ENCODE measurements around the gene DCAF11.

Gene DCAF11

DNA sequence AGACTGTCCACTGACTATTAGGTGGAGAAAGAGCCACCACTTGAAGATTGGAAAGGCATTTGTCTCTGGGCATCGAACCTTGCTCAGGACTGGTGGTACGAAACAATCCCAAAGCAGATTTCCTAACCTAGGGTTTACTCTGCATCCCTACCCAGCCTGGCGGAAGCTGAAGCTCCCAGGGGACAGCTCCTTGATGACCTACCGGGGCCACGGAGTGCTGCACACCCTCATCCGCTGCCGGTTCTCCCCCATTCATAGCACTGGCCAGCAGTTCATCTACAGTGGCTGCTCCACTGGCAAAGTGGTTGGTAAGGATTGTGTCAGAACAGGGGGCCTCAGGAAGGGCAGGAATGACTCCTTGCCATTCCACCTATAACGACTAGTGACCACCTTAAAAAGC lies 6.6 kb downstream of the DCAF11 start:
- DNase-seq (ENCODE audit: low read depth in 2 of 2), result no peak

DNA sequence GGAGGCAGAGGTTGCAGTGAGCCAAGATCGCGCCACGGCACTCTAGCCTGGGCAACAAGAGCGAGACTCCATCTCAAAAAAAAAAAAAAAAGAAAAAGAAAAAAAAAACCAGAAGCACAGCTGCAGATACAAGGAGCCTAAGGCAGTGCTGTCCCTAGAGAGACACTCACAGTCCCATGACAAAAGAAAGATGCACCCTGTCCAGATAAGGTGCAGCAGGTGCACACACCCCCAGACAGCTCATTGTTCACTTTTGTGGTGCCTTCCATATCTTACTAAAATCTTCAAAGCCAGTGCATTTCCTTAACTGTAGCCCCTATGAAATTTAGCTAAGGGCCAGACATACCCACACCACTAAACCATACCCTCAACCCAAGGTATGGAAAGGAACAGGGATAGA lies 7.8 kb downstream of the DCAF11 start:
- no peak for DNase-seq (ENCODE audit: low read depth in 2 of 2)

DNA sequence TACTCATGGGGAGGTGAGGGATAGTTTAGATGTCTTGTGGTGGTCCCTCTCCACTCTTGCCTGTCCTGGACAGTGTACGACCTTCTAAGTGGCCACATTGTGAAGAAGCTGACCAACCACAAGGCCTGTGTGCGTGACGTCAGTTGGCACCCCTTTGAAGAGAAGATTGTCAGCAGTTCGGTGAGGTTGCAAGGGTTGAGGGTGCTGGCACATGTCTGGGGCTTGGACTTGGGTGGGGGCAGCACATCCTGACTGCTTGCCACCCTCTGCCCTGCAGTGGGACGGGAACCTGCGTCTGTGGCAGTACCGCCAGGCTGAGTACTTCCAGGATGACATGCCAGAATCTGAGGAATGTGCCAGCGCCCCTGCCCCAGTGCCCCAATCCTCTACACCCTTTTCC lies 8.3 kb downstream of the DCAF11 start:
- DNase-seq (ENCODE audit: low read depth in 2 of 2), result no peak

DNA sequence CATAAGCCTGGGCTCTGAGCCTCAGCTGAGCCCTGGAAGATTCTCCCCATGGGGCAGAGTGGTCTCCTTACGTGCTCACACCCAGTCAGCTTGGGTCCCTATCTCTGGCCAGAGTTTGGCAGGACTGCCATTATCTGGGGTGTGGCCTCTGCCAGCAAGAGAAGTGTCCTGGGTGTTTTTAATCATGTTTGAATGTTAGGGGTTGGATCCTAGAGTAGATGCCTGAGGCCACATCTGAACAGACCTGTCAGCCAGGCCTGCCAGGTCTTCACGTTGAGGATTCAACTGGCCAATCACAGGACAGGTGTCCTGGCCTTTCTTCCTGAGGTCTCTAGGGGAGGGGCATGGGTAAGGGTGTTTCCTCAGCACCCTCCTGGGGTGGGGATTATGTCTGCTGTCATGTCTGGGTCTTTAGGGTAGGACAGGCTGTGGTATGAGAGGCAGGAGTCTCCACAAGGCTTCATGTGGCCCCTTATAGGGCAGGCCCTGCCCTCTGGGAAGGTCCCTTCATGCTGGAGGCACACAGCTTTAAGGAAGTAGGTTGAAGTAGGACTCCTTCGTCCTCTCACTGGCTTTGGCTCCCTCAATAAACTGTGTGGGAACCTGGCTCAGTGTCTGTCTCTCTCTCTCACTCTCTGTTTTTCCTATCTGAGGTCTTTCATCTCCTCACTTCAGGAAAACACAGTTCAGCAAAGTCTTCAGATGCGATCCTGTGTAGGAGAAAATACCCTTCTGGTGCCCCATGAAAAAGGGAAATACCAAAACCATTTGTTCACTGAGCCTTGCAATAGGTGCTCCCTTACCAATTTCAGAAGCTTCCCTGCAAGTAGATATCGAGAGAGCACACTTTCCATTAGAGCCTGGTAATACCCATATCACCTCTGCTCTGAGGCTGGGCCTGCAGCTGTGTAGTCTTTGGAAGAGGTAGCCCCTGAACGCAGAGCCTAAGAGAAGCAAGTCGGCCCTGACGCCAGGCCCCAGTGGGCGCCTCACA lies 9.1 kb downstream of the DCAF11 start:
- DNase-seq (ENCODE audit: low read depth in 2 of 2), result no peak

DNA sequence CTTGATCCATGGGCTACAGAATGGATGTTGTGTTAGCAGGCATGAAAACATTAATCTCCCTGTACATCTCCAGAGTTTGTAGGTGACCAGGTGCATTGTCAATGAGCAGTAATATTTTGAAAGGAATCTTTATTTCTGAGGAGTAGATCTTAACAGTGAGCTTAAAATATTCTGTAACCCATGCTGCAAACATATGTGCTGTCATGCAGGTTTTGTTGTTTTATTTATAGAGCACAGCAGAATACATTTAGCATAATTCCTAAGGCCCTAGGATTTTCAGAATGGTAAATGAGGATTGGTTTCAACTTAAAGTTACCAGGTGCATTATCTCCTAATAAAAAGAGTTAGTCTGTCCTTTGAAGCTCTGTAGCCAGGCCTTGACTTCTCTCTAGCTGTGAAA lies 12.4 kb downstream of the DCAF11 start:
- no peak for DNase-seq (ENCODE audit: low read depth in 2 of 2)

DNA sequence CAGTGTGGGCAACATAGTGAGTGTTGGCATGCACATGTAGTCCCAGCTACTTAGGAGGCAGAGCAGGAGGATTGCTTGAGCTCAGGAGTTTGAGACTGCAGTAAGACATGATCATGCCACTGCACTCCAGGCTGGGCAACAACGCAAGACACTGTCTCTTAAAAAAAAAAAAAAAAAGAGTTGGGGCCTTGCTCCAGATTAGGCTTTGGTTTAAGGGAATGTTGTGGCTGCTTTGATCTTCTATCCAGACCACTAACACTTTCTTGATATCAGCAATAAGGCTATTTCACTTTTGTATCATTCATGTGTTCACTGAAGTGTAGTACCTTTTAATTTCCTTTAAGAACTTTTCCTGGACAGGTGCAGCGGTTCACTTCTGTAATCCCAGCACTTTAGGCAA lies 13.1 kb downstream of the DCAF11 start:
- DNase-seq (ENCODE audit: low read depth in 2 of 2), result no peak

DNA sequence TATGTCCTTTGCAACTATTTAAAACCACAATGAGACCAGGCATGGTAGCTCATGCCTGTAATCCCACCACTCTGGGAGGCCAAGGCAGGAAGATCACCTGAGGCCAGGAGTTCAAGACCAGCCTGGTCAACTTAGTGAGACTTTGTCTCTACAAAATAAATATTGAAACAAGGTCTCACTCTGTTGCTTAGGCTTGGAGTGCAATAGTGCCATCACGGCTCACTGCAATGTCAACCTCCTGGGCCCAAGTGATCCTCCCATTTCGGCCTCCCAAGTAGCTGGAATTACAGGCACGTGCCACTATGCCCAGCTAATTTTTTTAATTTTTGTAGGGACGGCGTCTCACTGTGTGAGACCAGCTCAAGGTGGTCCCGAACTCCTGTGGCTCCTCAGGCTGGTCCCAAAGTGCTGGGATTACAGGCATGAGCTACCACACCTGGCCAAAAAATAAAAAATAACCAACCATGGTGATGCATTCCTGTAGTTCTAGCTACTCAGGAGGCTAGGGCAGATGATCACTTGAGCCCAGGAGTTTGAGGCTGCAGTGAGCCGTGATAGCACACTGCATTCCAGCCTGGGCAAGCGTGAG lies 14.9 kb downstream of the DCAF11 start:
- DNase-seq (ENCODE audit: low read depth in 2 of 2), result no peak

DNA sequence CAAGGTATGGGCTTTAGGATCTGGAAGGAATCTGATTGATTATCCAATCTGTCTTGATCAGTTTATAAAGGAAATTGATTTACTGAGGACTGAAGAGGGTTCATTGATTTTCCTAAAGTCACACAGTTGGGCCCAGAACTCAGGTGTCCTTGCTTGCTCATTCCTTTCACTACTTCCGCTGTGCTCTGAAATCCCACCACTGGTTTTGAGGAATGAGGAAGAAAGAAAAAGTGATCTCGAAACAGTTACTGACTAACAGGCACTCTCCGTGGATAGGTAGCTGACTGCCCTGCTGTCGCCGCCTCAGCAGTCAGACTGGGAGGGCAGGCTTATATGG lies 15.8 kb downstream of the DCAF11 start, which contains the start of gene FITM1:
Gene FITM1 (plus strand): TSS at position 280 of the 337 bp plus-strand sequence. CDS start 905 bp downstream, outside the sequence.
- no peak for DNase-seq (ENCODE audit: low read depth in 2 of 2)

DNA sequence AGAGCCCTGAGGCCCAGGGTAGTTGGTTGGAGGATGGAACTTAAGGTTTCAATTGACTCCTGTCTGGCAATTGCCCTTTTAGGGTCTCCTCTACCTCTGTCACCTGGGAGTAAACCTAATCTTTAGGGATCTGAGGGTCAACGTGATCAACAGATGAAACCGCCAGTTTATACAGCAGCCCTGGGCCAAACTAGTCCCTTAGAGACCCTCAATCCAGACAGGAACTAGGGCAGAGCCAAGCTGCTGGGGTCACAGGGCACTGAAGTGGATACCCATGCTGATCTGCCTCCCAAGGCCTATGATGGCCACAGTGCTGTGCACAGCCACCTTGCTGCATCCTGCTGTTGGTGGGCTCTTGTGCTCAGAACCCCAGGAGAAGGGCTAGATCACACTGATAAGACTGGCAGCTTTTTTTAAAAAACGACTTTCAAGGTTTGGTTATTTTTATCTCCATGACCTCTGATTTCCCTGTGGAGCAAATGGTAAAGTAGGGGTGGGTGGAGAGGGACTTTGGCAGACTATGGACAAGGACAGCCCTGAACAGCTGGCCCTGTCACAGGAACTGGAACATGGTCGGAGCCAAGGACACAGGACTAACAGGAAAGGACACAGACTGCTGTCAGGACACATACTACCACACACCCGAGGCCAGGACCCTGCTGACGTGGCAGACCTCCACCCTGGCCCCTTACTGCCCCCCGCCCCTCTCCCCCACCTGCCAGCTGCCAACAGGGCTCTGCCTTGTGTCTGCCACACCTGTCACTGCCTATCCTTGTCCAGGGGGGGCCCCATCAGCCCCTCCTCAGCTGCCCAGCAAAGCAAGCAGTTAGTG lies 16.4 kb downstream of the DCAF11 start:
- no peak for DNase-seq (ENCODE audit: low read depth in 2 of 2)

DNA sequence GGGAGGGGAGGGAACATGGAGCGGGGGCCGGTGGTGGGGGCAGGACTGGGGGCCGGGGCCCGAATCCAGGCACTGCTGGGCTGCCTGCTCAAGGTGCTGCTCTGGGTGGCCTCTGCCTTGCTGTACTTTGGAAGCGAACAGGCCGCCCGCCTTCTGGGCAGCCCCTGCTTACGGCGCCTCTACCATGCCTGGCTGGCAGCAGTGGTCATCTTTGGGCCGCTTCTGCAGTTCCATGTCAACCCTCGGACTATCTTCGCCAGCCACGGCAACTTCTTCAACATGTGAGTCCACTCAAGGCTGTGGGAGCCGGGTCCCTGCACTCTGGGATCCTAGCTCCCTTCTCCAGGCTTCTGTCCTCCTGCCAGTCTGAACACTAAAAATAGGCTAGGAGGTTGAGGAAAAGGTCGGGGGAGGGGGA lies 17.0 kb downstream of the DCAF11 start:
- DNase-seq (ENCODE audit: low read depth in 2 of 2), result no peak

DNA sequence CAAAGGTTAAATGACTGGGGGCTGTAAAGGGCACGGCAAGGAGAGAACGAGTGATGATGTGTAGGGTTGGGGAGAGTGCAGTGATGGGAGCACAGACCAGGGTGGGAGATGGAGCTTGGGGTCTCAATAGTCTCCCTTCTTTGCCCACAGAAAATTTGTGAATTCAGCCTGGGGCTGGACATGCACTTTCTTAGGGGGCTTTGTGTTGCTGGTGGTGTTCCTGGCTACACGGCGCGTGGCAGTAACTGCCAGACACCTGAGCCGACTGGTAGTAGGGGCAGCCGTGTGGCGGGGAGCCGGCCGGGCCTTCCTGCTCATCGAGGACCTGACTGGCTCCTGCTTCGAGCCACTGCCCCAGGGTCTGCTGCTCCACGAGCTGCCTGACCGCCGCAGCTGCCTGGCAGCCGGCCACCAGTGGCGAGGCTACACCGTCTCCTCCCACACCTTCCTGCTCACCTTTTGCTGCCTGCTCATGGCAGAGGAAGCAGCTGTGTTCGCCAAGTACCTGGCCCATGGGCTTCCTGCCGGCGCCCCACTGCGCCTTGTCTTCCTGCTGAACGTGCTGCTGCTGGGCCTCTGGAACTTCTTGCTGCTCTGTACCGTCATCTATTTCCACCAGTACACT lies 17.6 kb downstream of the DCAF11 start:
- DNase-seq (ENCODE audit: low read depth in 2 of 2), result no peak

DNA sequence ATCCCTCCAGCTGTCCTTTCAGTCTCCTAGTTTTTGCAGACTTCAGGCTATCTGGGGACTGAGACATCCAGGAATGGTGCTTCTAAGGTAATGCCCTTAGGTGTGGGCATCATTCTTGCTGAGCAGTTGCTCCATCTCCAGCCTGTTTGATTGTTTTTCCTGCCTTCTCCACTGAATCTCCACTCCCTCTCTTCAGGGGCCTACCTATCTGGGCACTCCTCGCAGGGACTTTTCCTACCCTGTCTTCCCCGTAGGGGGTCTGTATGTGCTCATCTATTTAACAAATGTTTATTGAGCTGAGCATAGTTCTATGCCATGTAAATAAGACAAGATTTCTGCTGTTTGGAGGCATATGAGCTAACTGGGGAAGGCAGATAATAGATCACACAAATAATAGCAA lies 18.4 kb downstream of the DCAF11 start:
- no peak for DNase-seq (ENCODE audit: low read depth in 2 of 2)

DNA sequence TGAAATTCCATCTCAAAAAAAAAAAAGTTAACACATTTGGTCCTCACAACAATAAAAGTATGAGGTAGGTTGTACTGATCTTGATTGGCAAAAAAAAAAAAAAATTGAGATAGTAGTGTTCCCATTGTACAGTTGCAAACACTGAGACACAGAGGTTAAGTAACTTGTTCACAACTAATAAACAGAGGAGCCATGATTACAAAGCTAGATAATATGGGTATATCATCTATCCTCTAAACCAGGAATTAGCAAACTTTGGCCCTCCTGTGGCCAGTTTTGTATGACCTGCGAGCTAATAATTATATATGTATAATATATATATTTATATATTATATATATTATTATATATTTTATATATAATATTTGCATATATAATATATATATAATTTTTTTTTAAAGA lies 19.2 kb downstream of the DCAF11 start:
- no peak for DNase-seq (ENCODE audit: low read depth in 2 of 2)

DNA sequence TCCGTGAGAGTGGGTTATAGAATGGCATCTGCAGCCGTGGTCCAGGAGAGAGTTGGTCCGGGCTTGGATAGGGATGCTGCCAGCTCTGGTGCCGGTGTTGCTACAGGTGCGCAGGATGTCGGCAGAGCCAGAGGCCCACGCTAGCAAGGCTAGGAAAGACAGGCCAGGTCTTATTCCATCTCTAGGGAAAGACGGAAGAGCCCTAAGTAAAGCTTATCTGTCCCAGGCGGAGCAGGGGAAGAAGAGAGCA lies 20.9 kb downstream of the DCAF11 start:
- DNase-seq (ENCODE audit: low read depth in 2 of 2), result no peak

DNA sequence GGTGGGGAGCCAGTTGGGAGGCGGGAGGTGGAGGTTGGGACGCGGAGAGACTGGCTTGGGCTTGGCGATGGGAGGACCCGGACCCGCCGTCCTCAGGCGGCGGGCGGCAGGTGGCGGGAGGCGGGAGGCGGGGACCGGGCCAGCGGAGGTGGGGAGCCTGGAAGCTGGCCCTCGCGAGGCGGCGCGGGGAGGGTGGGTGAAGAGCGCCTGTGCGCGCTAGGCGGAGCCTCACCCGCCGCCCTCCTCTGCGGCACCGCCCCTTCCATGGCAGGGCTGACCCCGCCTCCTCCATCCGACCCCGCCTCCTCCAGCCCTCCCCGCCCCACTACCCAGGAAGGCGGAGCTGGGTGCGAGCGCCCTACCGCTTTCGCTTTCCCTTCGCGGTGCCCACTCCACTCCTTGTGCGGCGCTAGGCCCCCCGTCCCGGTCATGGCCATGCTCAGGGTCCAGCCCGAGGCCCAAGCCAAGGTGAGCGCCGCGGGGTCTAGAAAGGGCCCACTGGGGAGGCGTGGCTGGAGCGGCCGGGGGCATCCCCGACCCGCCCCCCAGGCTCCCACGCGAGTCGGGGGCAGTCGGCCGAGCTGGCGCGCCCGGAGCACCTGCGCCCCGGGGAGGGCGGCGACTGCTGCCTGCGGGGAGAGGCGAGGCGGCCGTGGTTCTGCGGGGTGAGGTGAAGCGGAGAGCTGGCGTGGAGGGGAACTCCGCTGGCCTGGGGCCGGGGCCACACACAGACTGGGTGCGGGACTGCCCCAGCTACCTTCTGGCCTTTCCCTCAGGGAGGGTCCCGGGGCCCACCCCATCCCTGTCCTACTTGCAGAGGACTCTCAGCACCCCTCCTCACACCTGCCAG lies 21.5 kb downstream of the DCAF11 start, which contains the start of gene PSME1:
Gene PSME1 (plus strand): TSS at position 361 of the 850 bp plus-strand sequence. CDS start 69 bp downstream, at position 430.
- DNase-seq (ENCODE audit: low read depth in 2 of 2), result peak; percentile 89 to 92

DNA sequence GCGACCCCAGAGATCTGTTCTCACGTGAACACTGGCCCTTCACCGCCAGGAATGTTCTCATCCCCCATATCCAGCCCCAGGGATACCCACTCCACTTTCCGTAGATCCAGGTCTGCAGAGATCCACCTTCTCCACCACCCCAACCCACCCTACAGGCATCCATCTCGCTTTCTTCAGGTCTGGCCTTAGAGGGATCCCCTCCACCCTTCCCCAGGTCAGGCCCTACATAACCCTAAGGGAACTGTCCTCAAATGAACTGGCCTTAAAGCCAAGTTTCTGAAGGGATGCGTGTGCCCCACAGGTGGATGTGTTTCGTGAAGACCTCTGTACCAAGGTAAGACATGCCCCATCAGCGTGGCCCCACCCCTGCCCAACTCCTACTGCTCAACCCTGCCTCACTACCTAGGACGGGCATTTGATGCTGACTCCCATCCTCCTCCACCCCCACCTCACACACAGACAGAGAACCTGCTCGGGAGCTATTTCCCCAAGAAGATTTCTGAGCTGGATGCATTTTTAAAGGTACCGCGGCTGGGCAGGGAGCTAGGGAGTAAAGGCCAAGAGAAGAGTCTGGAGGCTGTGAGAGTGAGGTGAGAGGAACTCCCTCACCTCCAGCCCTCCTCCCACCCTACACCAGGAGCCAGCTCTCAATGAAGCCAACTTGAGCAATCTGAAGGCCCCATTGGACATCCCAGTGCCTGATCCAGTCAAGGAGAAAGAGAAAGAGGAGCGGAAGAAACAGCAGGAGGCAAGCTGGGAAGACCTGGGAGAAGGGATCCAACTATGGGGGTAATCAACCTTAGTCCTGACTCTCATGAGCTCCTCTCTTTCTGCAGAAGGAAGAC lies 22.3 kb downstream of the DCAF11 start:
- DNase-seq (ENCODE audit: low read depth in 2 of 2), result no peak

DNA sequence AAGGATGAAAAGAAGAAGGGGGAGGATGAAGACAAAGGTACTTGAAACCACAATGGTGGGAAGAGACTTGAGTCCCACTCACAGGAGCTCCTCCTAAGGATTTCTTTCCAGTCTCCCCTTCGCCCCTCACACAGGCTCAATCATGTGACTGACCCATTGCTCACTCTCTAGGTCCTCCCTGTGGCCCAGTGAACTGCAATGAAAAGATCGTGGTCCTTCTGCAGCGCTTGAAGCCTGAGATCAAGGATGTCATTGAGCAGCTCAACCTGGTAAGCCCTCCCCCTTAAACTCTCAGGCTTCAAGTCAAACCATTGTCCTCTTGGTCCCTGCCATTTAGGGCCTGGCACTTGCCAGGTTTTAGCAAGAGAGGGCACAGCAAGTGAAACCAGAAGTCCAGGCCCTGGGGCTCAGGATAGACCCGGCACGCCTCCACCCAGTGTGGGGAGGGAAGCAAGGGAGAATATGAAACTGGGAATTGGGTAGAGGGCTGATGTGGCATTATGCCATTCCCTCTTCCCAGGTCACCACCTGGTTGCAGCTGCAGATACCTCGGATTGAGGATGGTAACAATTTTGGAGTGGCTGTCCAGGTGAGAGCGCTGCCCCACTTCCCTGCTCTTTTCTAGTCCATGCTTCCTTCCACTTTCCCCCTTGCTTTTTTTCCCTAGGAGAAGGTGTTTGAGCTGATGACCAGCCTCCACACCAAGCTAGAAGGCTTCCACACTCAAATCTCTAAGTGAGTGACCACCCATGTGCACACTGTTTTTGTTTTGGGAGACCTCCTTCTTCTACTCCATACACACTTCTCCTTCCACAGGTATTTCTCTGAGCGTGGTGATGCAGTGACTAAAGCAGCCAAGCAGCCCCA lies 23.2 kb downstream of the DCAF11 start:
- no peak for DNase-seq (ENCODE audit: low read depth in 2 of 2)

DNA sequence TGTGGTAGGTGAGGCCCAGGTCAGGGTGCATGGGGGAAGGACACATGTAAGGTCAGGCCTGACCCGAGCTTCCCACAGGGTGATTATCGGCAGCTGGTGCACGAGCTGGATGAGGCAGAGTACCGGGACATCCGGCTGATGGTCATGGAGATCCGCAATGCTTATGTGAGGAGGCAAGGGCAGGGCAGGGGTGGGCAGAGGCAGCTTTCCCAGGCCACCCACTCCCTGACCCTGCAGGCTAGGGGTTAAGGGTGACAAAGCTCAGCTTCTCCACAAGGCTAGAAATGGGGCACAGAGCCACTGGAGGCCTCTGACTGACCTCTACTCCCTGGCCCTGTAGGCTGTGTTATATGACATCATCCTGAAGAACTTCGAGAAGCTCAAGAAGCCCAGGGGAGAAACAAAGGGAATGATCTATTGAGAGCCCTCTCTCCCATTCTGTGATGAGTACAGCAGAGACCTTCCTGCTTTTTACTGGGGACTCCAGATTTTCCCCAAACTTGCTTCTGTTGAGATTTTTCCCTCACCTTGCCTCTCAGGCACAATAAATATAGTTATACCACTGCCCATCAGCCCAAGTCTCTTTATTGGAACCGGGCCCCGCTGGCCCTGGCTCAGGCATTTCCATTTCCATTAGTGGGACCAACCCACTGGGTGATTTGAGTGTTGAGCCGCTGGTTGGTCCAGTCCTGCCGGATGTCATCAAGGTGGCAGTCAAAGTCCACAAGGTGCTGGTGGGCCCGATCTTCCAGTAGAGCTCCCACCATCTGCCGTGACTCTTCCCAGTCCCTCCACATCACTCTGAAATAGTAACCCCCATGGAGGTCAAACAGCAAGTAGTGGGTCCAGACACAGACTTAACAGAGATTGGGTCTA lies 24.1 kb downstream of the DCAF11 start:
- no peak for DNase-seq (ENCODE audit: low read depth in 2 of 2)
